ENCODE data around the gene LZTR1. TPM values are rescaled to one million over a fixed set of nuclear protein-coding genes. Genes with fewer than 3 reads are reported as not detected.

Gene LZTR1
- polyA plus RNA-seq, 2 of the 4 experiments (the other 2 are of a cell fraction) = 14.1 to 23.5 TPM

GRCh38 chr22:21012446-21013407 lies 30.6 kb downstream of the LZTR1 start:
- Histone ChIP-seq H3K4me1 (peaks cover 18% of the 10 kb centered on the region), H3K4me2 (no peak overlapping the region), H3K4me3 (no peak overlapping the region), H3K9me3 (no peaks in the 10 kb centered on the region), H3K27ac (no peak overlapping the region)
- no peak for FAIRE-seq
- ChIA-PET CTCF (interaction anchor here (0.7 to 1.2 kb wide), 2 partner anchors 8 to 40 kb away, joined by 3 to 4 read pairs; no protein-coding TSS in a partner anchor), POLR2A (no interaction called here)
- DNase-seq (ENCODE audit: low read depth in 1 of 2, low spot score in 1 of 2) = no peak
- no peak for ATAC-seq
- TF ChIP-seq BCL3 (IDR thresholded peaks at IDR 0.05) (no peak), ELK1 (IDR thresholded peaks at IDR 0.05; ENCODE audit: low read depth, low read length) (no peak), JUNB (IDR thresholded peaks at IDR 0.05) (no peak), HES2 (IDR thresholded peaks at IDR 0.05) (no peak), ZNF302 (CRISPR knock-in tag; IDR thresholded peaks at IDR 0.05) (no peak), MAFK (IDR thresholded peaks at IDR 0.05; ENCODE audit: partially characterized antibody) (no peak), EHMT2 (IDR thresholded peaks at IDR 0.05; ENCODE audit: low read depth) (no peak), RFX5 (IDR thresholded peaks at IDR 0.05) (no peak), NFE2L2 (conservative IDR thresholded peaks at IDR 0.05; ENCODE audit: low read length) (no peak), MYC (IDR thresholded peaks at IDR 0.05; ENCODE audit: borderline replicate concordance, low read length) (no peak), EP300 (IDR thresholded peaks at IDR 0.05) (no peak), PHF8 (IDR thresholded peaks at IDR 0.05; ENCODE audit: borderline replicate concordance, low read depth) (no peak), MAZ (IDR thresholded peaks at IDR 0.05; ENCODE audit: borderline replicate concordance, low read depth, low read length) (no peak), KDM1A (IDR thresholded peaks at IDR 0.05; ENCODE audit: low read depth) (no peak)
- 93% methylated on average over 6 of the region's 14 CpGs for WGBS (ENCODE audit: missing lambda C conversion rate)

GRCh38 chr22:21013657-21014201 lies 31.6 kb downstream of the LZTR1 start:
- ChIA-PET POLR2A (interaction anchor here (2.6 kb wide), 1 partner anchor 12 kb away, joined by 8 read pairs; the partner anchor contains the start of gene THAP7), CTCF (no interaction called here)
- H3K4me3 ChIP-seq = peak overlapping the region; percentile 44
- peaks cover 18% of the 10 kb centered on the region for H3K4me1 ChIP-seq
- H3K4me2 ChIP-seq = peak overlapping the region; percentile 98
- peak overlapping the region; percentile 68 to 80 for H3K27ac ChIP-seq
- ATAC-seq (peak in 1 of 2 experiments; percentile 11; a peak in 2 of 6 replicates), DNase-seq (ENCODE audit: low read depth in 1 of 2, low spot score in 1 of 2) (no peak), FAIRE-seq (no peak)
- H3K9me3 ChIP-seq = no peaks in the 10 kb centered on the region
- 63% methylated on average over 16 of the region's 24 CpGs for WGBS (ENCODE audit: missing lambda C conversion rate)
- TF ChIP-seq CHD4 (IDR thresholded peaks at IDR 0.05; ENCODE audit: borderline replicate concordance) = no peak
- no peak for TF ChIP-seq ZNF302 (CRISPR knock-in tag; IDR thresholded peaks at IDR 0.05)
- TF ChIP-seq ESRRA (IDR thresholded peaks at IDR 0.05; ENCODE audit: borderline replicate concordance, low read length) = no peak
- TF ChIP-seq ZC3H11A (IDR thresholded peaks at IDR 0.05) = no peak
- TF ChIP-seq E2F6 (IDR thresholded peaks at IDR 0.05; ENCODE audit: borderline replicate concordance, low read depth) = no peak
- TF ChIP-seq PBX3 (IDR thresholded peaks at IDR 0.05) = no peak
- no peak for TF ChIP-seq FOSB (CRISPR knock-in tag; IDR thresholded peaks at IDR 0.05)
- TF ChIP-seq RFX5 (IDR thresholded peaks at IDR 0.05) = no peak
- no peak for TF ChIP-seq USF2 (IDR thresholded peaks at IDR 0.05)
- TF ChIP-seq HOXA7 (CRISPR knock-in tag; IDR thresholded peaks at IDR 0.05) = no peak
- no peak for TF ChIP-seq CBX2 (IDR thresholded peaks at IDR 0.05; ENCODE audit: borderline replicate concordance, low read depth)
- TF ChIP-seq KDM5A (IDR thresholded peaks at IDR 0.05) = no peak
- TF ChIP-seq MAZ (IDR thresholded peaks at IDR 0.05; ENCODE audit: borderline replicate concordance, low read depth, low read length) = no peak
- TF ChIP-seq TP53 (CRISPR knock-in tag; IDR thresholded peaks at IDR 0.05) = no peak
- TF ChIP-seq FOXS1 (CRISPR knock-in tag; IDR thresholded peaks at IDR 0.05) = no peak
- no peak for TF ChIP-seq CHD2 (IDR thresholded peaks at IDR 0.05; ENCODE audit: low read length, partially characterized antibody)
- TF ChIP-seq ATOH8 (CRISPR knock-in tag; IDR thresholded peaks at IDR 0.05; ENCODE audit: low read depth) = no peak
- no peak for TF ChIP-seq HOXB13 (CRISPR knock-in tag; IDR thresholded peaks at IDR 0.05; ENCODE audit: low read depth)

Data from A549 (cell line).